ENCODE measurements around the gene HK2. TPM values are rescaled to one million over a fixed set of nuclear protein-coding genes. Genes with fewer than 3 reads are reported as not detected.

Gene HK2
- total RNA-seq, 2 donors from 2014 or later: 21.5 to 31.5 TPM

DNA sequence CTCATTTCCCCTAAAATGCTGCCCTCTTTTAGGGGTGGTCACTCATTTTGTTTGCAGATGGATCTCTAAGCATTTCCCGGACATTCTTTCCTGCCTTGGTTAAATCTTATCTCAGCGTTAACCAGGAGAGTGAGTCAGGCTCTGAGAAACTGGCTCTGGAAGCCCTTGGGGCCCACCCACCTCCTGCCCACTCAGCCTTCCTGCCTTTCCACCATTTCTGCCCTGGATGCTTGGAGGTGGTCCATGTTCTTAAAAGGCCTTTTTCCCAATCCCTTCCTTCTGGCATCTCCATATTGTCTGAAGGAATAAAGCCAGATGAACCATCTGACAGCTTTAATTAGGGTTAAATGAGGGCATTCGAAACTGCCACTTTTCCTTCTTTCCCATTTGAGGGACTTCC, 9.5 kb downstream of the HK2 start:
- Histone ChIP-seq H3K9me3 (ENCODE audit: control insufficient read depth, low read length) (no peaks in the 10 kb centered on the region), H3K27me3 (ENCODE audit: control insufficient read depth, insufficient read depth, low read length, poor library complexity, severe bottlenecking) (no peaks in the 10 kb centered on the region), H3K9ac (ENCODE audit: extremely low read depth, low read length, poor library complexity, severe bottlenecking) (no peak overlapping the region), H3K27ac (ENCODE audit: low read depth, low read length) (no peak overlapping the region), H3K4me3 (ENCODE audit: low read length) (no peak overlapping the region), H3K4me1 (ENCODE audit: control insufficient read depth, insufficient read depth, low read length) (peaks cover 5% of the 10 kb centered on the region), H3K36me3 (ENCODE audit: control insufficient read depth, insufficient read depth, low read length) (no peaks in the 10 kb centered on the region)
- Mint-ChIP-seq H3K27me3 (ENCODE audit: insufficient read depth) (no peaks in the 10 kb centered on the region), H3K4me3 (no peak overlapping the region), H3K9me3 (no peaks in the 10 kb centered on the region), H3K27ac (no peak overlapping the region), H3K36me3 (ENCODE audit: low read depth) (peaks cover 4% of the 10 kb centered on the region), H3K4me1 (peaks cover 23% of the 10 kb centered on the region)
- WGBS, 2 experiments (ENCODE audit: insufficient coverage in 1 of 2, insufficient read length in 1 of 2): 91 to 100% methylated on average over 1 to 3 of the region's 3 CpGs
- DNase-seq: no peak
- TF ChIP-seq, protein P1, sequence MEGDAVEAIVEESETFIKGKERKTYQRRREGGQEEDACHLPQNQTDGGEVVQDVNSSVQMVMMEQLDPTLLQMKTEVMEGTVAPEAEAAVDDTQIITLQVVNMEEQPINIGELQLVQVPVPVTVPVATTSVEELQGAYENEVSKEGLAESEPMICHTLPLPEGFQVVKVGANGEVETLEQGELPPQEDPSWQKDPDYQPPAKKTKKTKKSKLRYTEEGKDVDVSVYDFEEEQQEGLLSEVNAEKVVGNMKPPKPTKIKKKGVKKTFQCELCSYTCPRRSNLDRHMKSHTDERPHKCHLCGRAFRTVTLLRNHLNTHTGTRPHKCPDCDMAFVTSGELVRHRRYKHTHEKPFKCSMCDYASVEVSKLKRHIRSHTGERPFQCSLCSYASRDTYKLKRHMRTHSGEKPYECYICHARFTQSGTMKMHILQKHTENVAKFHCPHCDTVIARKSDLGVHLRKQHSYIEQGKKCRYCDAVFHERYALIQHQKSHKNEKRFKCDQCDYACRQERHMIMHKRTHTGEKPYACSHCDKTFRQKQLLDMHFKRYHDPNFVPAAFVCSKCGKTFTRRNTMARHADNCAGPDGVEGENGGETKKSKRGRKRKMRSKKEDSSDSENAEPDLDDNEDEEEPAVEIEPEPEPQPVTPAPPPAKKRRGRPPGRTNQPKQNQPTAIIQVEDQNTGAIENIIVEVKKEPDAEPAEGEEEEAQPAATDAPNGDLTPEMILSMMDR (conservative IDR thresholded peaks at IDR 0.05): no peak

DNA sequence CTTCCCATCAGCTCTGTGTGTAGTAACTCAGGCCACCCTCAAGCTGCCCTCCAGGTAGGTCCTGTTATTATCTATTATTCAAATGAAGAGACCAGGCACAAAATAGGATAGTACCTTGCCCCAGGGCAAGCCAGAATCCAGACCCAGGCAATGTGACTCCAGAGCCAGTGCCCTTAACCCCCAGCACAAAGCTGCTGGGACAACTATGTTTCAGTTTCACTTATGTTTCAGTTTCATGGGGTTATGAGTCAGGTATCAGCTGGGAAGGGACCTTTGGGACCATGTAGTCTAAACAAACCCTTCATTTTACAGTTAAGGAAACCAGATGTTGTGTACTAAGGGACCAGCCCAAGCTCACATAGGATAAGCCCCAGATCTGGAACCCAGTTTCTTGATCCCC, 10.0 kb downstream of the HK2 start:
- H3K9ac ChIP-seq (ENCODE audit: extremely low read depth, low read length, poor library complexity, severe bottlenecking): no peak overlapping the region
- H3K4me1 Mint-ChIP-seq: peaks cover 28% of the 10 kb centered on the region
- no peak overlapping the region for H3K27ac Mint-ChIP-seq
- no peaks in the 10 kb centered on the region for H3K27me3 ChIP-seq (ENCODE audit: control insufficient read depth, insufficient read depth, low read length, poor library complexity, severe bottlenecking)
- no peaks in the 10 kb centered on the region for H3K27me3 Mint-ChIP-seq (ENCODE audit: insufficient read depth)
- DNase-seq: no peak
- no peaks in the 10 kb centered on the region for H3K9me3 Mint-ChIP-seq
- H3K4me3 ChIP-seq (ENCODE audit: low read length): no peak overlapping the region
- H3K4me1 ChIP-seq (ENCODE audit: control insufficient read depth, insufficient read depth, low read length): peaks cover 8% of the 10 kb centered on the region
- peaks cover 4% of the 10 kb centered on the region for H3K36me3 Mint-ChIP-seq (ENCODE audit: low read depth)
- H3K36me3 ChIP-seq (ENCODE audit: control insufficient read depth, insufficient read depth, low read length): no peaks in the 10 kb centered on the region
- H3K4me3 Mint-ChIP-seq: no peak overlapping the region
- TF ChIP-seq, protein P1 (conservative IDR thresholded peaks at IDR 0.05): no peak
- H3K27ac ChIP-seq (ENCODE audit: low read depth, low read length): no peak overlapping the region
- no peaks in the 10 kb centered on the region for H3K9me3 ChIP-seq (ENCODE audit: control insufficient read depth, low read length)

DNA sequence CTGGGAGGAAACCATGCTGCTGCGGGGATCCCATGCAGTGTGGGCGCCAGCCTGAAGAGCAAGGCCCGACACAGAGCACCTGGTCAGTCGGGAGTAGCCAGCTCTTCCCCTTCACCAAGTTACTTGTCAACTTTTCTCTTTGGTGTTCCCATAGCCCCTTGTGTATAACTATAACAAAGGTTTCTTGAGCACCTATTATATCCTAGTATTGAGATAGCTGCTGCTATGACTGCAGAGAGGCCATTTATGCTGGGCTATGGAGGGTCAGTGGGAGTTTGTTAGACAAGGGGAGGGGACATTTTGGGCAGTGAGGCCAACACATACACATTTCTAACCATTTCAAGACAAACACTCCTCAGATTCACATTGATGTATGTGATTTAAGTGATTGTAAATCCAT, 10.8 kb downstream of the HK2 start:
- Histone ChIP-seq H3K9me3 (ENCODE audit: control insufficient read depth, low read length) (no peaks in the 10 kb centered on the region), H3K4me1 (ENCODE audit: control insufficient read depth, insufficient read depth, low read length) (peaks cover 17% of the 10 kb centered on the region), H3K36me3 (ENCODE audit: control insufficient read depth, insufficient read depth, low read length) (no peaks in the 10 kb centered on the region), H3K9ac (ENCODE audit: extremely low read depth, low read length, poor library complexity, severe bottlenecking) (no peak overlapping the region), H3K4me3 (ENCODE audit: low read length) (no peak overlapping the region), H3K27ac (ENCODE audit: low read depth, low read length) (no peak overlapping the region), H3K27me3 (ENCODE audit: control insufficient read depth, insufficient read depth, low read length, poor library complexity, severe bottlenecking) (no peaks in the 10 kb centered on the region)
- TF ChIP-seq, protein P1 (conservative IDR thresholded peaks at IDR 0.05): no peak
- Mint-ChIP-seq H3K27me3 (ENCODE audit: insufficient read depth) (no peaks in the 10 kb centered on the region), H3K4me3 (no peak overlapping the region), H3K27ac (no peak overlapping the region), H3K9me3 (no peaks in the 10 kb centered on the region), H3K4me1 (peaks cover 36% of the 10 kb centered on the region), H3K36me3 (ENCODE audit: low read depth) (peaks cover 2% of the 10 kb centered on the region)
- DNase-seq: no peak
- WGBS, 2 experiments (ENCODE audit: insufficient coverage in 1 of 2, insufficient read length in 1 of 2): 93 to 95% methylated on average over 4 of the region's 4 CpGs

Measured in endodermal cell (in vitro differentiated cells).